GM20000 (cell line): ENCODE data around the gene GINS1.

Source experiments
- DNase-seq: peaks from one replicate; pipeline ENCODE4 v3.0.0; 2012; ENCODE audit warnings: low spot score
- CTCF ChIP-seq: IDR thresholded peaks from 2 replicates; pipeline ENCODE4 v1.5.1; 2012; ENCODE audit warnings: mild to moderate bottlenecking, control low read depth; ENCODE audit errors: extremely low read depth, missing control alignments

The GINS1 gene

GRCh38 chr20:25402583-25402982, 4.9 kb upstream of the GINS1 start:
- no peak for DNase-seq
- no peak for TF ChIP-seq CTCF

- no peak for DNase-seq
- TF ChIP-seq CTCF, result no peak
Measured at GRCh38 chr20:25408170-25408547, 686 bp downstream of the GINS1 start.

DNA sequence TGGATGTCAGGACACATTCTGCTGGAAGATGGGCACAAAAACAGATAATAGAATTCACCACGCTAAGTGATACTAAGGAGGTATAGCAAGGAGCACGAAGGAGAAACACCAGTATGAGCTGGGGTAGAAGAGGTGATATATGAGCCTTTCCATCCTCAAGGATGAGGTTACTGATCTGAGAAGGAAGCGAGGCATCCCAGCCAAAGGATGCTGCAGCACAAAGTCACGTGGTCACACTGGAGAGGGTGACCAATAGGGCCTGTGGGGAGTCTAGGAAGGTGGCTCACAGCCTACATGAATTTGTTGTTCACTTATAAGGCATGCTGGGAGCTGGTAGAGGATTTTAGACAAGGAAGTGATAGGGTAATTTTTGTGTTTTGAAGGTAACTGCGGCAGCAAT, 1.4 kb downstream of the GINS1 start:
- TF ChIP-seq CTCF, result no peak
- no peak for DNase-seq

DNA sequence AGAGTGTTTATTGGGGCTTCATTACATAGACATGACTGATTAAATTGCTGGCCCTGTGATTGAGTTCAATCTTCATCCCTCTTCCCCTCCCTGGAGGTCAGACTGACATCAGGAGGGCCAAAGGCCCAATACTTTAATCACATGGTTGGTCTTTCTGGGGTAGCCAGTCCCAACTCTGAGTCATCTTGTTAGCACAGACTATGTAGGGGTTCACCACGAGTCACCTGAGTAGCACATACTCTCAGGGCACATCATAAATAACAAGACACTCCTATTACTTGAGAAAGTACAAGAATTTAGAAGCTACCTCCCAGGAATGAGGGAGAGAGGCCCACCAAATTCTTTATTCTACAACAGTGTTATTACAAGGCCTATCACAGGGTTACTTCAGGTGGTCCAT, 11.3 kb downstream of the GINS1 start:
- no peak for TF ChIP-seq CTCF
- no peak for DNase-seq

- DNase-seq, result no peak
- no peak for TF ChIP-seq CTCF
Measured at GRCh38 chr20:25421102-25421501, 13.6 kb downstream of the GINS1 start.

GRCh38 chr20:25422032-25422431, 14.6 kb downstream of the GINS1 start:
- TF ChIP-seq CTCF, result no peak
- no peak for DNase-seq

DNA sequence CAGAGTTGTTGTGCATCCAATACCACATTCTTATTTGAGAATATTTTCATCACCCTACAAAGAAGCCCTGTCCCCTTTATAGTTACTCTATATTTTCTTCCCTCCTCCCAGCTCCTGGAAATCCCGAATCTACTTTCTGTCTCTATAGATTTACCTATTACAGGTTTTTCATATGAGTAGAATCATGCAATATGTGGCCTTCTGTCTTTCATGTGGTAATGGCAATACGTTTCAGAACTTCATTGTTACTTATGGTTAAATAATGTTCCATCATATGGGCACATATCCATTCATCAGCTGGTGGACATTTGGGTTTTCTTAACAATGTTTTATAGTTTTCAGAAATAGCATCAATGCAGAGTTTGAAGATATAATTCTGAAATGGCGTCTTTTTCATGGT, 17.1 kb downstream of the GINS1 start:
- no peak for TF ChIP-seq CTCF
- DNase-seq, result no peak
